ENCODE measurements around the gene CPNE7. TPM values are rescaled to one million over a fixed set of nuclear protein-coding genes. Genes with fewer than 3 reads are reported as not detected.

The CPNE7 gene
- total RNA-seq, 1 donor from 2014 or later, result 3.8 TPM

DNA sequence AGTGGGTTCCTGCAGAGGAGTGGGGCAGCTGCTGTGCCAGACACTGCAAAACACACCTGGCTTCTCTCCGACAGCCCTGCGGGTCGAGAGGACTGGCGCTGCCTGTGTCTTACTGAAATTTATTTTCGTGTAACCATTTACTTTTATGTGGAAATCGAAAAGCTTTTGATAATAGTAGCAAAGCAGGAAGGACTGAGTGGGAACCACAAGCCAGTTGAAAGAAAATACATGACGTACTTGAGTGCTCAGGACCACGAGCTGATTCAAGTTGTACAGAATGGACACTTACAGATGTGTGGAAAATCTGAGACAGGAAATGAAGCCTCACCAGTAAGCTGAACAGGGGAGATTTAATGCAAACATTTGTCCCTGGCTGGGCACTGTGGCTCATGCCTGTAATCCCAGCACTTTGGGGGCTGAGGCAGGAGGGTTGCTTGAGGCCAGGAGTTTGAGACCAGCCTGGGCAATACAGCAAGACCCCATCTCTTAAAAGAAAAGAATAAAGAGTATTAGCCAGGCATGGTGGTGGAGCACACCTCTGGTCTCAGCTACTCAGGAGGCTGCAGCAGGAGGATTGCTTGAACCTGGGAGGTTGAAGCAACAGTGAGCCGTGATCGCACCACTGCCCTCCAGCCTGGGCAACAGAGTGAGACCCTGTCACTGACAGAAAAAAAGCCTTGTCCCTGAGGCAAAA, 26.4 kb upstream of the CPNE7 start:
- intact Hi-C loops (cut with micrococcal nuclease), result no loop called here

DNA sequence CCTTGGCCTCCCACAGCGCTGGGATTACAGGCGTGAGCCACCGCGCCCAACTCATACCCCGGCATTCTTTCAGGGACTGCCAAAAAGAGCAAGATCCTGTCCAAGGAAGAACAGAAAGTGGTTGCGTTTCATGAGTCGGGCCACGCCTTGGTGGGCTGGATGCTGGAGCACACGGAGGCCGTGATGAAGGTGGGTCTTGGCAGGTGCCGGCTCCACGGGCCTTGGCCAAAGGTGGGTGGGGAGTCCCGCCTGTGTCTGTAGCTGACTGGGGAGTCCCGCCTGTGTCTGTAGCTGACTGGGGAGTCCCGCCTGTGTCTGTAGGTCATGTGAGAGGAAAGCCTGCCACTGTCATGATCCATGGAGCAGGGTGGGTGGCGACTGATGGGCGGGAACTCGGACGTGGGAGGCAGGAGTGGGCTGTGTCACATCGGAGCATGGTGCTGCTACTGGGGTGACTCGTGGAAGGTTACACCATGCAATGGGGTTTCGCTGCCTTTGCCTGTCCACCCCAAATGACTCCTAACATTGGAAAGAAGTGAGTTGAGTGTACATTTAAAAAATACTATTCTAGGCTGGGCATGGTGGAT, 25.0 kb upstream of the CPNE7 start:
- intact Hi-C loops (cut with micrococcal nuclease), result no loop called here

DNA sequence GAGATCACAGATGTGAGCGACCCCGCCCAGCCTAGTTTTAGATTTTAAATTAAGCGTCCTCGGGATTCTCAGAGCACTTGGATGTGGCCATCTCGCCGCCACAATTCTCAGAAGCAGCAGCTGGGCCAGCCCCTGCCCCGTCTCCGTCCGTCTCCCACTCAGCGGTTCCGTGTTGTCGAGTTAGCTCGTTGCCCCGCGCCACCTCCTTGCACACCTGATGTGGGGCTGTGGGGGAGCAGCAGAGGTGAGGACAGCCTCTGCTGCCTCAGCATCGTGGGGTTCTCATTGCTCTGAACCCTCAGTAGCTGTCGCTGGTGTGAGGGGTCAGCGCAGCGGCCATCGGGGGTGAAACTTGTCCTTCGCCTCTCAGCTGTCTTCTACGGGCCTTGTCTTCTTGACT, 23.2 kb upstream of the CPNE7 start:
- intact Hi-C loops (cut with micrococcal nuclease), result no loop called here

DNA sequence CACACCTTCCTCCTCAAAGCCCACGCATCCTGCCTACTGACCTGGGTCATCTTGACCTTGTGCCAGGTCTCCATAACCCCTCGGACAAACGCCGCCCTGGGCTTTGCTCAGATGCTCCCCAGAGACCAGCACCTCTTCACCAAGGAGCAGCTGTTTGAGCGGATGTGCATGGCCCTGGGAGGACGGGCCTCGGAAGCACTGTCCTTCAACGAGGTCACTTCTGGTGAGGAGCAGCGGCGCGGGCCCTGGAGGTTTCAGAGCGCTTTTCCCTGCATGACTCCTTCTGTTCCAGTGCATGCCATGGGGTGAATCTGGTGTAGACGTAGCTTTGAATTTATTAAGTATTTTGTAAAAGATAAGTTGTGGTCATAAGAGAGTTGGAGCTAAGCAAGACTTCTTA, 22.6 kb upstream of the CPNE7 start:
- intact Hi-C loops (cut with micrococcal nuclease), result no loop called here

DNA sequence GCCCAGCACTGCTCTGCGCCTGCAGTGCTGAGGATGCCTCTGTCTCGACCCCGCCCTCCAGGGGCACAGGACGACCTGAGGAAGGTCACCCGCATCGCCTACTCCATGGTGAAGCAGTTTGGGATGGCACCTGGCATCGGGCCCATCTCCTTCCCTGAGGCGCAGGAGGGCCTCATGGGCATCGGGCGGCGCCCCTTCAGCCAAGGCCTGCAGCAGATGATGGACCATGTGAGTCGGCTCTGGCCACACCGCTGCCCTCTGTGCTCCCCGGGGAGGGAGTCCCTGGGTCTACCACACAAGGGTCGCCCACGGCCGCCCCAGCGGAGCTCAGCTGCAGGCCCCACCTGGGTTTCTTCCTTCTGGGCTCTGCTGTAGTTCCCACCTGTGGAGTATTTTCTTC, 21.8 kb upstream of the CPNE7 start:
- intact Hi-C loops (cut with micrococcal nuclease), result no loop called here

DNA sequence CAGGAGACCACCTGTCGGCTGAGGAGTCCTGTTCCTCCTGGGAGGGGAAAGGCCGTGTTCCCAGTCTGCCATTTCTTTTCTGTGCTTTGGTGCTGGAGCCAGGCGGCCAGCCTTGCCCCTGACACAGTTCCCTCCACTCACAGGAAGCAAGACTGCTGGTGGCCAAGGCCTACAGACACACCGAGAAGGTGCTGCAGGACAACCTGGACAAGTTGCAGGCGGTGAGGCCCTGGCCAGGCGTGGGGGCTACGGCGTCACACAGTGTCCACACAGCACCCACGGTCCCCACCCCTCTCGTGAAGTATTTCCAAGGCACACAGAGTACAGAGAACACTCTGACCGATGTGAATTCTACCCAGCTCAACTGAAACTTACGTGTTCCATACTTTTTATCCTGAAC, 21.2 kb upstream of the CPNE7 start:
- intact Hi-C loops (cut with micrococcal nuclease), result no loop called here

DNA sequence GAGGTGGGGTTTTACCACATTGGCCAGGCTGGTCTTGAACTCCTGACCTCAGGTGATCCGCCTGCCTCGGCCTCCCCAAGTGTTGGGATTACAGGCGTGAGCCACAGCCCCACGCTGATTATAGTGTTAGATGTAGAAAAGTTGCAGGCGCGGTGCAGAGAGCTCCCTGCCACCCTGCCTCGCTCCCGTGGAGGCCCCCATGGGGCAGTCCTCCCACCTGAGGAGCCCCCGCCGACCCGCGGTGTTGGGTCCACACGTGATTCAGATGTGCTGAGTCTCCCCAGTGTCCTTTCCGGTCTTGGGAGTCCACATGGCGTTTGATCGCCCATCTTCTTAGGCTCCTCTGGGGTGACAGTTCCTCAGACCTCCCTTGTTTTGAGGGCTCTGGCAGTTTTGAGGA, 20.3 kb upstream of the CPNE7 start:
- intact Hi-C loops (cut with micrococcal nuclease), result loop anchor here (5.0 kb wide), 1 partner anchor 238 kb away; no protein-coding TSS in a partner anchor

DNA sequence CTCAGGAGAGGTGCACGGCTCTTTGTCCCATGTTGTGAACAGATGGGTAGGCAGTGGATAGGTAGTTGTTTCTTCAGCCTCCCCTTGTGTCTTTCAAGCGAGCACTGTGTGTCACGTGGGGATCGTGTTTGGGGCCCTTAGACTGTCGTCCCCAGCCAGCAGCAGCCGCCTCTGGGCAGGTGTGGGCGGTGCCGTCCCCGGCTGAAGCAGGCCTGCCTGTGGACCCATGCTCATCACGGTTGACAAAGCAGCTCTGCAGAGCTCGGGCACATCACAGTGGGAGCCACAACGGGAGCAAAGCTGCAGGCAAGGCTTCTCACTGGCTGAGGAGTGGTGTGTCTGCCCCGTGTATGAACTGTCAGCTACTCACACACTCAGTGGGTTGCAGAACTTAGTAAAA, 19.8 kb upstream of the CPNE7 start:
- intact Hi-C loops (cut with micrococcal nuclease), result loop anchor here (5.0 kb wide), 1 partner anchor 238 kb away; no protein-coding TSS in a partner anchor

DNA sequence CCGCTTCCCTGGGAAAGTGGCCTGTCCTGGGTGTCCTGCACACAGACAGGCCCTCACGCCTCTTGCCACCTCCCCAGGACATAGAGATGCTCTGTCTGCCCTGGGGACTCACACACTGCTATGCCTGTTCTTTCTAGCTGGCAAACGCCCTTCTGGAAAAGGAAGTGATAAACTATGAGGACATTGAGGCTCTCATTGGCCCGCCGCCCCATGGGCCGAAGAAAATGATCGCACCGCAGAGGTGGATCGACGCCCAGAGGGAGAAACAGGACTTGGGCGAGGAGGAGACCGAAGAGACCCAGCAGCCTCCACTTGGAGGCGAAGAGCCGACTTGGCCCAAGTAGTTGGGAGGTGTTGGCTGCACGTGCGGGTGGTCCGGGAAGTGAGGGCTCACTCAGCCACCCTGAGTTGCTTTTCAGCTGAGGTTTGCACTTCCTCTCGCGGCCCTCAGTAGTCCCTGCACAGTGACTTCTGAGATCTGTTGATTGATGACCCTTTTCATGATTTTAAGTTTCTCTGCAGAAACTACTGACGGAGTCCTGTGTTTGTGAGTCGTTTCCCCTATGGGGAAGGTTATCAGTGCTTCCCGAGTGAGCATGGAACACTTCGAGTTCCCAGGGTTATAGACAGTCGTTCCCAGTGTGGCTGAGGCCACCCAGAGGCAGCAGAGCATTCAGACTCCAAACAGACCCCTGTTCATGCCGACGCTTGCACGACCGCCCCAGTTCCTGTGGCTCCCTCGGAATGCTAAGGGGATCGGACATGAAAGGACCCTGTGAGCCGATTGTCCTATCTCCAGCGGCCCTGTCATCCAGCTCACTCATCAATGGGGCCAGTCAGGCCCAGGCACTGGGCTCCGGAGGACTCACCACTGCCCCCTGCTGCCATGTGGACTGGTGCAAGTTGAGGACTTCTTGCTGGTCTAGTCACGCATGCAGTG, 18.5 kb upstream of the CPNE7 start:
- intact Hi-C loops (cut with micrococcal nuclease), result loop anchor here (1.0 to 5.0 kb wide), 2 partner anchors 224 to 240 kb away; no protein-coding TSS in a partner anchor

DNA sequence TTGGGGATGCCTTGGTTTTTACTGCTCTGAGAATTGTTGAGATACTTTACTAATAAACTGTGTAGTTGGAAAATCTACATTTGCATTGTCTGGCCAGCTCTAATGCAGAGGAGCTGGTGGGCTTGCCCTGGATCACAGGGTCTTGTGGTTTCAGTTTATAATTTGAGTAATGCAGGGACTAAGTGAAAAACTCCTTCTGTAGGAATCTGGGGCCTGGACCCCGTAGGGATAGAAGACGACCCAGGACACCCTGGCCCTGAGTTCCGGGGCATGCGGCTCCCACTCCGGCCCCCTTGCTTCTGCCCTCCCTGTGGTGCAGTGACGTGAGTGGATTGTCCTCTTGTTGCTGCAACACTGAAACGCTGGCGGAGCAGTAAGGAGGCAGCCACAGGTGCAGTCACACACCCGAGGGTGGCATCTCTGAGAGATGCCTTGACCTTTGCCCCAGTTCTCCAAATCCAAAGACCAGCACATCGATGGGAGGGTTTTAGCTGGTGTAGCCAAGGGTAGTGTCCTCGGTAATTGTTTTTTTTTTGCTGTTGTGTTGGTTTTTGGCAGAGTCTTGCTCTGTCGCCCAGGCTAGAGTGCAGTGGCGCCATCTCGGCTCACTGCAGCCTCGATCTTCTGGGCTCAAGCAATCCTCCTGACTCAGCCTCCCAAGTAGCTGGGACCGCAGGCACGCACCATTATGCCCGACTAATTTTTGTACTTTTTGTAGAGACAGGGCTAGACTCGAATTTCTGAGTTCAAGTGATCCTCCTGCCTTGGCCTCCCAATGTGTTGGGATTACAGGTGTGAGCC, 17.7 kb upstream of the CPNE7 start:
- intact Hi-C loops (cut with micrococcal nuclease), result loop anchor here (1.0 to 5.0 kb wide), 2 partner anchors 225 to 241 kb away; no protein-coding TSS in a partner anchor

DNA sequence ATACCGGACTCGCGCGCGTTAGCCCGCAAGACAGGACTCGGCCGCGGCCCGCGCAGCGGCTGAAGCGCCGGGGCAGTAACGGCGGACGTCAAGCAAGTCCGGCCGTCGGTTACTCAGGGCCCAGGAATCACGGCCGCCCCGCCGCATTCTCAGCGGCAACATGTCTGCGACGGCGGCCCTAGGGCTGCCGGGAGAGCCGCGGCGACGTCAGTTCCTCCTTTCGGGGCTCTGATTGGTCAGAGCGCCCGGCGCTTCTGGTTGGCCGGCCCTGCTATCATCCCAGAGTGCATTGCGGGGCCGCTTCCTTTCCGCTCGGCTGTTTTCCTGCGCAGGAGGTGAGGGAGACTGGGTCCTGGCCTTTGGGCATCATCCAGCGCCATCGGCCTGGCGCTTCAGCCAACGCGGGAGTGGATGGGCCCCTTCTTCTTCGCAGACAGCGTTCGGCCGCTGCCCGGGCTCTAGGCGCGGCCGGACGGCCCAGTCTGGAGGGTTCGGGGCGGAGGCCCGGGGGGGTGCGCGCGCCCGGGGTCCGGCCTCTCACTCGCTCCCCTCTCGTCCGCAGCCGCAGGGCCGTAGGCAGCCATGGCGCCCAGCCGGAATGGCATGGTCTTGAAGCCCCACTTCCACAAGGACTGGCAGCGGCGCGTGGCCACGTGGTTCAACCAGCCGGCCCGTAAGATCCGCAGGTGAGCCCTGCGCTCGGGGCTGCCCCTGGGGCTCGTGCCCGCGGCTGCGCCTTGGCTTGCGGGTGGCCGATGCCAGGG, 15.0 kb upstream of the CPNE7 start, which contains the start of gene RPL13:
TSS of gene RPL13 (plus strand) at position 305 of the 764 bp plus-strand sequence. CDS start at position 583, 278 bp downstream.
- intact Hi-C loops (cut with micrococcal nuclease), result loop anchor here (1.0 to 10.0 kb wide), 9 partner anchors 55 to 466 kb away; partner anchors contain the start of genes ACSF3, ANKRD11, CHMP1A and SPATA33

DNA sequence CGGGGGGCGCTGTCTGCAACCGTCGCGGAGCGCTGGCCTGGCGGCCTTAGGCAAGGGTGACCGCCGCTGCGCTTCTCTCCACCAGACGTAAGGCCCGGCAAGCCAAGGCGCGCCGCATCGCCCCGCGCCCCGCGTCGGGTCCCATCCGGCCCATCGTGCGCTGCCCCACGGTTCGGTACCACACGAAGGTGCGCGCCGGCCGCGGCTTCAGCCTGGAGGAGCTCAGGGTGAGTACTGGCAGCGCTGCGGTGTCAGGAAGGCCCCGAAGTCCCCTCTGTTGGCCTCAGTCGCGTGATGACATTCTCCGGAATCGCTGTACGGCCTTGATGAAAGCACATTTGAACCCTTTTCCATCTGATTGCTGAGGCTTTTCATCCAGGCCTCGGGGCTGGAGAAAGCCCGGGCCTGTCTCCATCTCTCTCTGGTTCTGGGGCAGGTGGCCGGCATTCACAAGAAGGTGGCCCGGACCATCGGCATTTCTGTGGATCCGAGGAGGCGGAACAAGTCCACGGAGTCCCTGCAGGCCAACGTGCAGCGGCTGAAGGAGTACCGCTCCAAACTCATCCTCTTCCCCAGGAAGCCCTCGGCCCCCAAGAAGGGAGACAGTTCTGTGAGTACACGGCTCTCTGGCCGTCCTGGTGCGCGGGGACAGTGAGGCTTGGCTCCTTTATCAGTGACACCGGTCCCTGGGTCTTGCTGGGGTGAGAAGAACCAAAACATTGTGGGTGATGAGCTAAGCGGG, 14.2 kb upstream of the CPNE7 start:
- intact Hi-C loops (cut with micrococcal nuclease), result loop anchor here (5.0 to 10.0 kb wide), 2 partner anchors 311 to 467 kb away; partner anchors contain the start of genes ACSF3 and TCF25

DNA sequence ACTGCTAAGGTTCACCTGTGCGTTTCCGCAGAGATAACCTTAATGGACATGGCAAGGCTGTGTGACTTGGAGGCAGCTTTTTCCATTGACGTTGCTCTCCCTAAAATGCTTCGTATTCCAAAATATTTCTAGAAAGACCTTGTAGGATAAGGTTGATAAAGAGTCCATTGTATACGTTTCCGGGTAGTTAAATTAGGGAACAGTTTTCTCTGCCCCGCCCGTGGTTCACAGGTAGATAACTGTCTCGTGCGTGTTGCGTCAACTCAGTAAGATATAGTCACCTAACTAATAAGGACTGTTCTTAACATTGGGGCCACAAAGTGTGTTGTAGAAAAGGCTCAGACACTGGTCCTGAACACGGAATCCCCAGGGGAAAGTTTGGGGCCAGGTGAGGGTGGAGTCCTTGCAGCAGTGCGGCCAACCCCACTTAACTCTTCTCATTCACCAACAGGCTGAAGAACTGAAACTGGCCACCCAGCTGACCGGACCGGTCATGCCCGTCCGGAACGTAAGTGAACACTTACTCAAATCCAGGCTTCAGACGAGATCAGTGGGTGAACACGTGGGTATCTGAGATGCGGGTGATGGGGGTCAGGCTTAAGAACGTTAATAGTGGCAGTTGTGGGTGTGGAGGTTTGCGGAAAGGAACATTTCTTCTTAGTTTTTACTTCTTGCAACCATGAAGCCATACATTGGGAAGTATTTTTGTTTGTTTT, 13.5 kb upstream of the CPNE7 start:
- intact Hi-C loops (cut with micrococcal nuclease), result loop anchor here (5.0 to 10.0 kb wide), 2 partner anchors 310 to 467 kb away; partner anchors contain the start of genes ACSF3 and TCF25

DNA sequence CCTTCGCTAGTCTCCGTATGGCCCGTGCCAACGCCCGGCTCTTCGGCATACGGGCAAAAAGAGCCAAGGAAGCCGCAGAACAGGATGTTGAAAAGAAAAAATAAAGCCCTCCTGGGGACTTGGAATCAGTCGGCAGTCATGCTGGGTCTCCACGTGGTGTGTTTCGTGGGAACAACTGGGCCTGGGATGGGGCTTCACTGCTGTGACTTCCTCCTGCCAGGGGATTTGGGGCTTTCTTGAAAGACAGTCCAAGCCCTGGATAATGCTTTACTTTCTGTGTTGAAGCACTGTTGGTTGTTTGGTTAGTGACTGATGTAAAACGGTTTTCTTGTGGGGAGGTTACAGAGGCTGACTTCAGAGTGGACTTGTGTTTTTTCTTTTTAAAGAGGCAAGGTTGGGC, 12.6 kb upstream of the CPNE7 start:
- intact Hi-C loops (cut with micrococcal nuclease), result loop anchor here (5.0 to 10.0 kb wide), 2 partner anchors 309 to 468 kb away; partner anchors contain the start of genes ACSF3 and TCF25

DNA sequence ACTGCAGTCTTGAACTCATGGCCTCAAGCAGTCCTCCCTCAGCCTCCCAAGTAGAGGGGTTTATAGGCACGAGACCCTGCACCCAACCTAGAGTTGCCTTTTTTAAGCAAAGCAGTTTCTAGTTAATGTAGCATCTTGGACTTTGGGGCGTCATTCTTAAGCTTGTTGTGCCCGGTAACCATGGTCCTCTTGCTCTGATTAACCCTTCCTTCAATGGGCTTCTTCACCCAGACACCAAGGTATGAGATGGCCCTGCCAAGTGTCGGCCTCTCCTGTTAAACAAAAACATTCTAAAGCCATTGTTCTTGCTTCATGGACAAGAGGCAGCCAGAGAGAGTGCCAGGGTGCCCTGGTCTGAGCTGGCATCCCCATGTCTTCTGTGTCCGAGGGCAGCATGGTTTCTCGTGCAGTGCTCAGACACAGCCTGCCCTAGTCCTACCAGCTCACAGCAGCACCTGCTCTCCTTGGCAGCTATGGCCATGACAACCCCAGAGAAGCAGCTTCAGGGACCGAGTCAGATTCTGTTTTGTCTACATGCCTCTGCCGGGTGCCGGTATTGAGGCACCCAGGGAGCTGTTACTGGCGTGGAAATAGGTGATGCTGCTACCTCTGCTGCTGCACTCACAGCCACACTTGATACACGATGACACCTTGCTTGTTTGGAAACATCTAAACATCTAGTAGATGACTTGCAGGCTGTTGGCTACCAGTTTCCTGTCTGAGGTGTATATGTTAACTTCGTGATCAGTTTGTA, 11.7 kb upstream of the CPNE7 start:
- intact Hi-C loops (cut with micrococcal nuclease), result loop anchor here (5.0 to 10.0 kb wide), 2 partner anchors 308 to 469 kb away; partner anchors contain the start of genes ACSF3 and TCF25

DNA sequence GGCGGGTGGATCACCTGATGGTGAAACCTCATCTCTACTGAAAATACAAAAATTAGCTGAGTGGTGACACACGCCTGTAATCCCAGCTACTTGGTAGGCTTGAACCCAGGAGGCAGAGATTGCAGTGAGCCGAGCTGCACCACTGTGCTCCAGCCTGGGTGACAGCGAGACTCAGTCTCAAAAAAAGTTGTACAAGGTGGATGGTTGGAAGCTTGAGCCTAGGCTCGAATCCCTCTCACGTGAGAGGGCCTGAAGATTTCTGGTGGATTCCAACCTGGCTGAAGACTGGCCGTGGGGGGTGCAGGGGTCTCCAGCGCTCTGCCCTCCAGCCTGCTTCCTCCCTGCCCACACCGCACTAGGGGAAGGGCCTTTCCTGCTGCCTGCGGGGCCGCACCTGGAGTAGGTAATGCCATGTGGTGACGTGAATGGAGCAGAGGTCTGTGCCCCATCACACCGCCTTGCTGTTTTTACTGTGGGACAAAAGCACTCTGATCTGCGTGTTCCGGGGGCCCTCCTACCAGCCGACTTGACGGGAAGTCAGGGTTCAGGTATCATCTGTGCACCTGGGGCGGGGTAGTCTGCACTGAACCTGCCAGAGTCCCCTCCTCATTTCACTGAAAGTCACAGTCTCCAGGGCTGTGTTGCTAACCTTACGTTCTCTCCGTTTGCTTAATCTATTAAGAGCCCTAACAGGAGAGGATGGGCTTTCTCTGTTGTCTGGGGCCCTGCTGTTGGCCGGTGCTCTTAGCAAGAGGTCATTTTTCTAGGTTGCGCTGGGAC, 10.9 kb upstream of the CPNE7 start:
- intact Hi-C loops (cut with micrococcal nuclease), result loop anchor here (5.0 to 10.0 kb wide), 2 partner anchors 308 to 470 kb away; partner anchors contain the start of genes ACSF3 and TCF25

DNA sequence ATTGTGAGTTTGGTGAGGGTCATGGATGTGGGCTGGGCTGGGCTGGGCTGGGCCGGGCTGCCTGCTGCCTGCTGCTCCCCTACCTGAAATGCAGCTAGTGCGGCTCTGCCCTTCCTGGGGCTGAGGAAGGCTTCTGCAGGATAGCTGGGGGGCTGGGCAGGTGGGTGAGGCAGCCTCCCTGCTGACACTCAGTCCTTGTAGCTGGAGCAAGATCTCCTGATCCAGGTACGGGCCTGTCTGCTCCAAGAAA, 10.4 kb upstream of the CPNE7 start:
- intact Hi-C loops (cut with micrococcal nuclease), result loop anchor here (10.0 kb wide), 1 partner anchor 470 kb away; the partner anchor contains the start of gene ACSF3
